GM13976 (cell line): ENCODE results near the gene USH2A.

Source experiments
- DNase-seq: peaks from one replicate; pipeline ENCODE4 v3.0.0; 2012; ENCODE audit warnings: low spot score
- in situ Hi-C: fragments of 300-500 bp; cut with MboI; formaldehyde crosslinking; loops from one replicate; pipeline ENCODE4 v1.12.0; 2022; ENCODE audit warnings: low sequenced_read_pairs, mixed read lengths, inconsistent platforms; ENCODE audit not compliant: unreplicated experiment
- TF ChIP-seq, protein P1 (sequence below): IDR thresholded peaks from 2 replicates; pipeline ENCODE4 v1.5.1; 2012; ENCODE audit warnings: borderline replicate concordance, mild to moderate bottlenecking; ENCODE audit not compliant: insufficient read depth; ENCODE audit errors: extremely low read depth, missing control alignments, control extremely low read depth

Gene USH2A

DNA sequence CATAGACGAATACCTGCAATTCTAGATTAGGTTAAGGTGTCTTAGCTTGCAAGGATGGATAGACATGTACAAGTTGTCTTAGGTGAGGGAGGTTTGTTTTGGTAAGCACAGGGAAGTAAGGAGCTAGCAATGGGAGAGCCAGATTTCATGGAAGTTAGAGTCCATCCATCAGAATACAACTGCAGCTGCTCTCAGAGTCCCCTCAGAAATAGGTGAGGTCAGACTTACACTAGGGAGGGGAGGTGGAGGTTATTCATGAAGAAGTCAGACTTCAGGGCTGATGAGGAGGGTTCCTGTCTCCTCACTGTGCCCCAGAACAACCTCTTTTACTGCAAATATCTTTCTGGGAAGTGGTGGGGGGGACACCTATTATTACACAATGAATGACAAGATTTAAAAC, 770.9 kb downstream of the USH2A start:
- no peak for DNase-seq
- TF ChIP-seq, protein P1, sequence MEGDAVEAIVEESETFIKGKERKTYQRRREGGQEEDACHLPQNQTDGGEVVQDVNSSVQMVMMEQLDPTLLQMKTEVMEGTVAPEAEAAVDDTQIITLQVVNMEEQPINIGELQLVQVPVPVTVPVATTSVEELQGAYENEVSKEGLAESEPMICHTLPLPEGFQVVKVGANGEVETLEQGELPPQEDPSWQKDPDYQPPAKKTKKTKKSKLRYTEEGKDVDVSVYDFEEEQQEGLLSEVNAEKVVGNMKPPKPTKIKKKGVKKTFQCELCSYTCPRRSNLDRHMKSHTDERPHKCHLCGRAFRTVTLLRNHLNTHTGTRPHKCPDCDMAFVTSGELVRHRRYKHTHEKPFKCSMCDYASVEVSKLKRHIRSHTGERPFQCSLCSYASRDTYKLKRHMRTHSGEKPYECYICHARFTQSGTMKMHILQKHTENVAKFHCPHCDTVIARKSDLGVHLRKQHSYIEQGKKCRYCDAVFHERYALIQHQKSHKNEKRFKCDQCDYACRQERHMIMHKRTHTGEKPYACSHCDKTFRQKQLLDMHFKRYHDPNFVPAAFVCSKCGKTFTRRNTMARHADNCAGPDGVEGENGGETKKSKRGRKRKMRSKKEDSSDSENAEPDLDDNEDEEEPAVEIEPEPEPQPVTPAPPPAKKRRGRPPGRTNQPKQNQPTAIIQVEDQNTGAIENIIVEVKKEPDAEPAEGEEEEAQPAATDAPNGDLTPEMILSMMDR, result no peak
- in situ Hi-C loops, result no loop called here

DNA sequence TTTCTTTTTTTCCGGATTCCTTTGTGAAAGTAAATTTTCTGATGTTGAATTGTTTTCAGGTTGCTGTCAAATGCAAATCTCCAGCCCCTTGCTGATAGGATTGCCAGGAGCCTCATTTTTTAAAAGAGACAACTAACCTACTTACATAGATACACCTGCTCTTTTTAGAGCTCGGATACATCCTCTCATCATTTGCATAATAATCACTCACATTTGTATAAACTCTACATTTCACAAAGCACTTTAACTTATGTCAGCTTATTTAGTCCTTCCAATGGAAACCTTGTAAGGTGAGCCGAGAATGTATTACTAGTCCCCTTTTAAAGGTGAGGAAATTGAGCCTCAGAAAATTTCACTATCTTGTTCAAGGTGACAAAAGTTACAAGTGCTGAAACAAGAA, 771.4 kb downstream of the USH2A start:
- no peak for DNase-seq
- TF ChIP-seq, protein P1, result no peak
- in situ Hi-C loops, result no loop called here

DNA sequence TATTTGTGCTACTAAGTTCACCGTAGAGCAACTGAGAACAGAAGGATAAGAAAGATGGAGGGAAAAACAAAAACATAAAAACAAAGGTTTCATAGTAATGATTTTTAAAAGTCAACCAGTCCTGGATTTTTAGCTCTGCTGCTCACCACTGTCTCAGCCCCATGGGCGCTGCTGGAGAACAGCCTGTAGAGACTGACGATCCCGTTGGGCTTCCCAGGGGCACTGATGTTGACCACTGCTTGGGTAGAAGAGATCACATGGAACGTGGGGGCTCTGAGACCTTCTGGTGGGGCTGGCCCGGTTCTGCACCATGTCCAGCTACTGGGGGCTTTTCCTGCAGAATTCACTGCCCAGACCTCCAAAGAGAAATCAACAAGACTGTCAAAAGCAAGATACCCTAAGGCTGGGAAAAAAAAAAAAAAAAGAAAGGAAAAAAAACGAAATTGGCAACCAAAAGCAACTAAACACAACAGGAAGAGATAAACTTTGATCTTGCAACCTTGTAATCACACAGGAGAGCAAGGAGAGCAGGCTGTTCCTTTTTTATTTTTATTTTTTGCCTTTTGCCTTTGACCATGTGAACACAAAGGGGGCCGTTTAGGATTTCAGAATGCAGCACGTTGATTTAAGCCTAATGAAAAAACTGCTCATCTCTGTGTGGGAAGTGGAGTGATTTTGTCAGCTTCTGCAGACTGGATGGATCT, 772.6 kb downstream of the USH2A start:
- TF ChIP-seq, protein P1, result no peak
- in situ Hi-C loops, result no loop called here
- DNase-seq, result no peak

DNA sequence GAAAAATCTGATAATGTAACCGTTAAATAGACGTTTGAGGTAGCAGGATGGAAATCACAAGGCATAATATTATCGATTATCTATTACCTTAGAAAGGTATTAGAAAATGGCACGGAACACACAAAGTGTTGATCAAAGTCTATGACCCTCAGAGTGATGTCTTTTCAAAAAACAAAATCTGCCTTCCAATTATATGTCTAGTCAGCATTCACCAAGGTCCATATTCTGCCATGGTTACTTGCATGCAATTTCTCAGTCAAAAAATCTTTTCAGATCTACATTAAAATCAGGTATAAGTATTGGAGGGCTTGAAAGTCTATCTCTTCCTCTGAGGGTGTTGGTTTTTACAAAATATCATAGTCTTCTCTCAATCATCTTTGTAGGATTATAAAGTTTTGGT, 774.3 kb downstream of the USH2A start:
- DNase-seq, result no peak
- in situ Hi-C loops, result no loop called here
- TF ChIP-seq, protein P1, result no peak

DNA sequence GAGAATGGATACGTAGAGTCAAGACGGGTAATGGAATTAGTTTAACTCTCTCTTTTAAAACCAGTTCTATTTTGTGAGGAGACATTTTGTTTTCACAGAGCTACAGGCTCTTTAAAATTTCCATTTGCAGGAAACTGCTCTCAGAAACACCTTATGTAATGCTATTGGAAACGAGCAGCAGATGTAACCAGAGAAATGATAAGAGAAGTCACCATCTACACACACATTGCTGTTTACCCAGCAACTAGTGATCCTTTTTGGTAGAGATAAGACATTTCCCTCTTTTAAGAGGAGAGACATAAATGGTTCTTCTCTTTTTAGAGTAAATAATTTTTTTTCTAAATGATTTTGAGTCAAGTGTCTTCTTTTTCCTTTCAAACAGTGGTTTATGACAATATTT, 775.5 kb downstream of the USH2A start:
- in situ Hi-C loops, result no loop called here
- TF ChIP-seq, protein P1, result no peak
- no peak for DNase-seq

DNA sequence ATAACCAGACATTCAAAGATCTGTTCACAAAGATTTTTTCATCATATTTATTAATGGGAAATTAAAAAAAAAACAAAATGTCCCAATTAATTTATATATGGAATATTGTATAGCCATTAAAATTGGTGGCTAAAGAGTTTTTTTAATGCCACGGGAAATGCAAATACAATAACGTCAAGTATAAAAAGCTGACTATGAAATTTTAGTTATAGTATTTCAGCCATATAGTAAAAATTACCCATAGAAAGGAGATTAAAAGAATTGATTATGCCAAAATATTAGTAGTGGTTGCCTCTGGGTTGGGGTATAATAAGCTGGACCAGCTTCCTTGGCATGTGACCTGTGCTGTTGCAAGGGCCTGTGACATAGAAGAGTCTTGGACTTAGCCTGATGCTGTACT, 777.4 kb downstream of the USH2A start:
- no peak for DNase-seq
- in situ Hi-C loops, result no loop called here
- TF ChIP-seq, protein P1, result no peak

DNA sequence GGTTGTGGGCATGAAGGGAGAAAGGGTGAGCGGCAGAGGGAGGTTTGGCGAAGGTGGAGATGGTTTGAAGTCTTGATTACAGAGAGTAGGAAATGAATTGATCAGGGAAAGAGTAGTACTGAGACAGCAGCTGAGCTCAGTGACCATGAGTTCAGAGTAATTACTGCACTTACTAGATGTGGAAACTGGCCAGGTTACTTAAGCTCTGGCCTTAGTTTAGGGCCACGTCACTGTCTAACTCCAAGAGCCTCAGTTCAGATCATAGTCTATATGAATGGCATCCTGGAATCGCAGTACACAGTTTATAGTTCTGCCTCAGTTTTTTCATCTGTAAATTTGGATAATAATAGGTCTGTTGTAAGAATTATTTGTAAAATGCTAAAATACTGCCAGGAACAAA, 778.1 kb downstream of the USH2A start:
- in situ Hi-C loops, result no loop called here
- no peak for DNase-seq
- TF ChIP-seq, protein P1, result no peak
